ENCODE data around the gene NAA40. TPM values are rescaled to one million over a fixed set of nuclear protein-coding genes. Genes with fewer than 3 reads are reported as not detected.

Gene NAA40
- total and polyA plus RNA-seq, 10 of the 15 experiments (the other 5 are each of a cell fraction or from before 2014, with no cell fraction given) = 4.8 to 31.6 (median 22.2) TPM

DNA sequence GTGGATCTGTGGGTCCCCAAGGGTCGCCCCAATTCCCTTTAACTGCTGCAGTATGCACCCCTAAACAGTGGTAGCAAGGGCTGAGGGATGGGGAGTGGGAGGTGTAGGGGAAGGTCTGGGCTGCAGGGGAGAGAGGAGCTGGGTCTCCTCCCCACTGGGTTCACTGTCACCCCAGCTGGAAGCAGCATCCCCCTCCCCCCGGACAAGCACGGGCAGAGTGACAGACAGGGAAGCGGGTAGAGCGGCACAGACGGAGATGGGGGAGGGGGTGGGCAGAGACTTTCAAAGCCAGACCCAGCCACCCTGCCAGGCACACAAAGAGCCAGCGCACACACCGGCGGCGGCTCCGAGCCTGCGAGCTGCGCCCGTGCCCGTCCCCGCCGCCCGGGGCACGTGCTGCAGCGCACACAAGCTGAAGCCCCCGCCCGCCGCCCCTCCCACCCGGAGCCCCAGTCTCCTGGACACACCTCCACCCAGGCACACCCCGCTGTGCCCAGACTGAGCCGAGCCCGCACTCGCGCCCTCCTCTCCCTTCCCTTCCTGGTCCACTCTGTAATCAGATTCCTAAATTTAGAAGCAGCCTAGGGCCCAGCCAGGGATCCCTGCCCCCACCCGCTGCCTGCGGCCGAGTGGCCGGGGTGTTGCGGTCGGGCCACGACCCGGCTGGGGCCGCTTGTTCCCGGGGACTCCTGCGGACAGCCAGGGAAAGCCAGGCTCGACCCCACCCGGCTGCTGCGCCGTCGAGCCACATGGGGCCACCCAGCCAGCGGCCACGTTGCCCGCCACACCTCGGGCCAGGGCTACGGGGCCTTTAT is 20.9 kb upstream of the NAA40 start:
- Histone ChIP-seq H2AFZ (ENCODE audit: control insufficient read depth, low read depth, low read length) (peak overlapping the region; percentile 69), H3K9ac (ENCODE audit: control insufficient read depth, insufficient read depth, low read length) (0 out of 2 replicates have a peak overlapping the region, but pooled peaks have one; percentile 35), H3K4me2 (ENCODE audit: control insufficient read depth, insufficient read depth) (peak overlapping the region; percentile 93), H3K27ac (ENCODE audit: control insufficient read depth, insufficient read depth) (no peak overlapping the region), H4K20me1 (ENCODE audit: control insufficient read depth, insufficient read depth) (no peaks in the 10 kb centered on the region), H3K27me3 (replicated peaks in 1 of 2; ENCODE audit: control insufficient read depth in 2 of 2, insufficient read depth in 2 of 2, low read length in 1 of 2) (peaks cover 0 to 3% of the 10 kb centered on the region in 2 experiments; a peak in 3 of 4 replicates), H3K9me3 (replicated peaks; ENCODE audit: control insufficient read depth, insufficient read depth, low read length) (no peaks in the 10 kb centered on the region), H3K4me1 (ENCODE audit: control insufficient read depth, insufficient read depth, low read length) (peaks cover 10% of the 10 kb centered on the region), H3K36me3 (ENCODE audit: control insufficient read depth in 2 of 2, insufficient read depth in 2 of 2, low read length in 1 of 2) (no peaks in the 10 kb centered on the region), H3K4me3 (peak overlapping the region; percentile 59), H3K79me2 (ENCODE audit: control insufficient read depth, insufficient read depth, low read length) (no peaks in the 10 kb centered on the region)
- SMC1A ChIA-PET (ENCODE audit: uncharacterized antibody, unreplicated experiment) = interaction anchor here (0.8 to 1.5 kb wide), 3 partner anchors 29 to 80 kb away, joined by 3 to 4 read pairs (median 3); partner anchors contain the start of gene MARK2
- POLR2A ChIA-PET = interaction anchor here (0.5 to 1.5 kb wide), 3 partner anchors 27 to 79 kb away, joined by 4 read pairs; no protein-coding TSS in a partner anchor
- 25% methylated on average over 39 of the region's 50 CpGs for WGBS (ENCODE audit: insufficient coverage, insufficient replicate concordance, low lambda C conversion rate, missing lambda C conversion rate)
- no peak for FAIRE-seq
- BruUV-seq (replicated peaks) = no TSS peak
- CTCF ChIA-PET = interaction anchor here (0.8 to 3.9 kb wide), 7 partner anchors 12 to 80 kb away, joined by 3 to 34 read pairs (median 5); partner anchors contain the start of gene MARK2
- peak; percentile 44 for ATAC-seq
- TF ChIP-seq MYC (IDR thresholded peaks at IDR 0.05; ENCODE audit: insufficient read depth, insufficient read length, insufficient replicate concordance, low read length, severe bottlenecking) (no peak), PKNOX1 (IDR thresholded peaks at IDR 0.05) (peak; percentile 80), PBX3 (IDR thresholded peaks at IDR 0.05; ENCODE audit: insufficient replicate concordance, low read depth, low read length) (peak; percentile 56), BHLHE40 (IDR thresholded peaks at IDR 0.05; ENCODE audit: borderline replicate concordance in 1 of 2, low read depth in 2 of 2, low read length in 1 of 2) (peak; percentile 83 to 93)
- TF ChIP-seq, protein P1, sequence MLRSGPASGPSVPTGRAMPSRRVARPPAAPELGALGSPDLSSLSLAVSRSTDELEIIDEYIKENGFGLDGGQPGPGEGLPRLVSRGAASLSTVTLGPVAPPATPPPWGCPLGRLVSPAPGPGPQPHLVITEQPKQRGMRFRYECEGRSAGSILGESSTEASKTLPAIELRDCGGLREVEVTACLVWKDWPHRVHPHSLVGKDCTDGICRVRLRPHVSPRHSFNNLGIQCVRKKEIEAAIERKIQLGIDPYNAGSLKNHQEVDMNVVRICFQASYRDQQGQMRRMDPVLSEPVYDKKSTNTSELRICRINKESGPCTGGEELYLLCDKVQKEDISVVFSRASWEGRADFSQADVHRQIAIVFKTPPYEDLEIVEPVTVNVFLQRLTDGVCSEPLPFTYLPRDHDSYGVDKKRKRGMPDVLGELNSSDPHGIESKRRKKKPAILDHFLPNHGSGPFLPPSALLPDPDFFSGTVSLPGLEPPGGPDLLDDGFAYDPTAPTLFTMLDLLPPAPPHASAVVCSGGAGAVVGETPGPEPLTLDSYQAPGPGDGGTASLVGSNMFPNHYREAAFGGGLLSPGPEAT (IDR thresholded peaks at IDR 0.05; ENCODE audit: low read depth) = no peak
- RAD21 ChIA-PET (ENCODE audit: unreplicated experiment) = interaction anchor here (0.9 to 1.0 kb wide), 2 partner anchors 45 to 79 kb away, joined by 3 read pairs; partner anchors contain the start of gene MARK2
- in situ Hi-C loops (cut with MboI) (no loop called here), intact Hi-C loops (cut with micrococcal nuclease; ENCODE audit: unreplicated experiment) (no loop called here)
- DNase-seq (ENCODE audit: low read depth, low spot score) = no peak

All from GM12878 (cell line).